Measurements from ENCODE around the gene GGTLC2.
"Not testable (repeated sequence)": the region's sequence is repeated elsewhere in the genome, so short reads cannot be mapped to it uniquely, and the experiment has no call there.

GGTLC2 gene

DNA sequence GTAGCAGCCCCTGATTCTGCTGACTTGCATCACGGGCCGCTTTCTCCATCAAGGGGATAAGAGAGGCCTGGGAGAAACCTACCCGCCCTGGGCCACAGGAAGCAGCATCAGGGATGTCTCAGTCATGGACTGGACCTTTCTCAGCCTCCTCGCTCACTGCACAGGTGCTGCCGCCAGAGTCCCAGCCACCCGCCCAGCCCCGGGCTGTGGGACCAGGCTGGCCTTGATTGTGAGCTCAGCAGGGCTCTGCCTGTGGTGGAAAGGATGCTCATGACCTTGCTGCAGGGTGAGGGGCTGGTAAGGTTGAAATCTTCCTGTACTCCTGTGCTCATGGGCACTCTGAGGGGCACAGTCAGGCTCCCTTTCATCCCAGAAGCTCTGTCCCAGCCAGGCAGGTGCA is 26.0 kb upstream of the GGTLC2 start:
- DNase-seq (ENCODE audit: low read depth): no peak
- H3K4me3 ChIP-seq (ENCODE audit: control insufficient read depth, low read depth, low read length): no peak overlapping the region
- TF ChIP-seq, protein P1, sequence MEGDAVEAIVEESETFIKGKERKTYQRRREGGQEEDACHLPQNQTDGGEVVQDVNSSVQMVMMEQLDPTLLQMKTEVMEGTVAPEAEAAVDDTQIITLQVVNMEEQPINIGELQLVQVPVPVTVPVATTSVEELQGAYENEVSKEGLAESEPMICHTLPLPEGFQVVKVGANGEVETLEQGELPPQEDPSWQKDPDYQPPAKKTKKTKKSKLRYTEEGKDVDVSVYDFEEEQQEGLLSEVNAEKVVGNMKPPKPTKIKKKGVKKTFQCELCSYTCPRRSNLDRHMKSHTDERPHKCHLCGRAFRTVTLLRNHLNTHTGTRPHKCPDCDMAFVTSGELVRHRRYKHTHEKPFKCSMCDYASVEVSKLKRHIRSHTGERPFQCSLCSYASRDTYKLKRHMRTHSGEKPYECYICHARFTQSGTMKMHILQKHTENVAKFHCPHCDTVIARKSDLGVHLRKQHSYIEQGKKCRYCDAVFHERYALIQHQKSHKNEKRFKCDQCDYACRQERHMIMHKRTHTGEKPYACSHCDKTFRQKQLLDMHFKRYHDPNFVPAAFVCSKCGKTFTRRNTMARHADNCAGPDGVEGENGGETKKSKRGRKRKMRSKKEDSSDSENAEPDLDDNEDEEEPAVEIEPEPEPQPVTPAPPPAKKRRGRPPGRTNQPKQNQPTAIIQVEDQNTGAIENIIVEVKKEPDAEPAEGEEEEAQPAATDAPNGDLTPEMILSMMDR (IDR thresholded peaks at IDR 0.05; ENCODE audit: control insufficient read depth, insufficient read depth, low read depth, low read length, missing control alignments): no peak

- TF ChIP-seq, protein P1 (IDR thresholded peaks at IDR 0.05; ENCODE audit: control insufficient read depth, insufficient read depth, low read depth, low read length, missing control alignments): no peak
- no peak for DNase-seq (ENCODE audit: low read depth)
- H3K4me3 ChIP-seq (ENCODE audit: control insufficient read depth, low read depth, low read length): no peak overlapping the region
These were observed 25.5 kb upstream of the GGTLC2 start for GRCh38 chr22:22618923-22619322.

GRCh38 chr22:22619765-22620414 is 24.5 kb upstream of the GGTLC2 start:
- TF ChIP-seq, protein P1 (IDR thresholded peaks at IDR 0.05; ENCODE audit: control insufficient read depth, insufficient read depth, low read depth, low read length, missing control alignments): no peak

GRCh38 chr22:22628546-22629495 is 15.6 kb upstream of the GGTLC2 start:
- not testable (repeated sequence) for DNase-seq (ENCODE audit: low read depth); H3K4me3 ChIP-seq (ENCODE audit: control insufficient read depth, low read depth, low read length)

More at GRCh38 chr22:22619765-22620414, 24.5 kb upstream of the GGTLC2 start:
- no peak for DNase-seq (ENCODE audit: low read depth)
- H3K4me3 ChIP-seq (ENCODE audit: control insufficient read depth, low read depth, low read length): no peak overlapping the region

- not testable (repeated sequence) for H3K4me3 ChIP-seq (ENCODE audit: control insufficient read depth, low read depth, low read length); DNase-seq (ENCODE audit: low read depth)
These were observed 13.2 kb upstream of the GGTLC2 start for GRCh38 chr22:22631223-22631652.

DNA sequence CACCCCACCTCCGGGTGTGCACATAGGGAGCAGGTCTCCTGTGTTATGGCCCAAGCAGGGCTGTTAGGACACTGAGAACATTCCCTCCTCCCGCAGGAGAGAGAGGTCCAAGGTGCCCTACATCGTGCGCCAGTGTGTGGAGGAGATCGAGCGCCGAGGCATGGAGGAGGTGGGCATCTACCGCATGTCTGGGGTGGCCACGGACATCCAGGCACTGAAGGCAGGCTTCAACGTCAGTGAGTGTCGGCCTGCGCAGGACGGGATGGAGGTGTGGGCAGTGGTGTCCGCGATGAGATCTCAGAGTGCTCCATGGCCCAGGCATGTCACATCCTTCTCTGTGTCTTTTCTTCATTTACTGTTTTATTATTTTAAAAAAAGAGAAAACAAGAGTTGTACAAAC is 12.2 kb upstream of the GGTLC2 start:
- DNase-seq (ENCODE audit: low read depth); H3K4me3 ChIP-seq (ENCODE audit: control insufficient read depth, low read depth, low read length): not testable (repeated sequence)

DNA sequence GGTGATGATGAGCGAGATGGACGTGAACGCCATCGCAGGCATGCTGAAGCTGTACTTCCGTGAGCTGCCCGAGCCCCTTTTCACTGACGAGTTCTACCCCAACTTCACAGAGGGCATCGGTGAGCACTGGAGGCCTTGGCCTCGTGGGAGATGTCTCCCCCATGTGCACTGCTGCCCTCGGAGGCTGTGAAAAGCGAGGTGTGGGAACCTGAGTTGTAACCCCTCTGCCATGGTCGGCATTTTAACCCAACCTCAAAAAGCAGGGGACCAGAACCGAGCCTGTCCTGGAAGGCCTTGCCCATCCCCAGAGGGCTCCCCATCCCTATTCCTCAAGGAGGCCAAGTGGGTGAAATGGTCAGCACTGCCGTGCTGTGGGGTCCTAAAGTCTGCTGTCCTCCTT is 10.9 kb upstream of the GGTLC2 start:
- not testable (repeated sequence) for H3K4me3 ChIP-seq (ENCODE audit: control insufficient read depth, low read depth, low read length); DNase-seq (ENCODE audit: low read depth)

GRCh38 chr22:22636260-22636659 is 8.2 kb upstream of the GGTLC2 start:
- not testable (repeated sequence) for H3K4me3 ChIP-seq (ENCODE audit: control insufficient read depth, low read depth, low read length); DNase-seq (ENCODE audit: low read depth)

- not testable (repeated sequence) for DNase-seq (ENCODE audit: low read depth); H3K4me3 ChIP-seq (ENCODE audit: control insufficient read depth, low read depth, low read length)
These were observed 6.1 kb upstream of the GGTLC2 start for GRCh38 chr22:22638313-22638712.

DNA sequence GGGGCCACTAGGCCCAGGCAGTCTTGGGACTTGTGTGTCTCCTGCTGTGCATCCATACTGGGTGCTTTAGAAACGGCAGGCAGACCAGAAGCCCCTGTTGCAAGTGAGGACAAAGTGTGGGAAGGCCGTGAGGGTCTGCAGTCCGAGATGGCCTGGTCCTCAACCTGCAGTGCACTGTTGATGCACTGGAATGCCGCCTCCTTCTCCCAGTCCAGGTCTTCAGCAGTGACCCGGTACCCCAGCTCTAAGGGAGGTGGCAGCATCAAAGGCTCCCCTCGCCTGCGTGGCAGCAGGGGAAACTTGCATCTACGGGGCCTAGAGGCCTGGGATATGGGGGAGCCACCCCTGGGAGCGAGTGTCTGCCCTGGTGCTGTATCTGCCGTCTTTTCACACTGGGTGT is 2.2 kb upstream of the GGTLC2 start:
- not testable (repeated sequence) for DNase-seq (ENCODE audit: low read depth); H3K4me3 ChIP-seq (ENCODE audit: control insufficient read depth, low read depth, low read length)

GRCh38 chr22:22645969-22646368 is 1.6 kb downstream of the GGTLC2 start:
- not testable (repeated sequence) for H3K4me3 ChIP-seq (ENCODE audit: control insufficient read depth, low read depth, low read length); DNase-seq (ENCODE audit: low read depth)

DNA sequence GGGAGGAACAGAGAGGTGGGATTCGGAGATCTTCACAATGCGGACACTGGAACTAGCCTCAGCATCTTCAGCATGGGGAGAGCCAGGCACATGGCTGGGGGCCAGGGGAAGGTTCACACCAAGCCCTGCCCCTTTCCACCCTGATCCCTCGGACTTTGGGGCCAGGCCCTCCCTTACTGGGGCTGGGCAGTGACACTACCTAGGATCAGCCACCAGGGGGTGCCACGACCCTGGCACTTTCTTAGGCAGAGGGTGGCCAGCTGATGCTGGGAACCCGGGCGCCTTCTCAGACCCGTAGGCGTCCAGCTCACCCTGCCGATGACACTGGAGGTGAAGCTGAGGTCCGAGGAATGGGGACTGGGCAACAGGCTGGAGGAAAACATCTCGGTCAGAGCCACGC is 3.5 kb downstream of the GGTLC2 start:
- DNase-seq (ENCODE audit: low read depth); H3K4me3 ChIP-seq (ENCODE audit: control insufficient read depth, low read depth, low read length): not testable (repeated sequence)

DNA sequence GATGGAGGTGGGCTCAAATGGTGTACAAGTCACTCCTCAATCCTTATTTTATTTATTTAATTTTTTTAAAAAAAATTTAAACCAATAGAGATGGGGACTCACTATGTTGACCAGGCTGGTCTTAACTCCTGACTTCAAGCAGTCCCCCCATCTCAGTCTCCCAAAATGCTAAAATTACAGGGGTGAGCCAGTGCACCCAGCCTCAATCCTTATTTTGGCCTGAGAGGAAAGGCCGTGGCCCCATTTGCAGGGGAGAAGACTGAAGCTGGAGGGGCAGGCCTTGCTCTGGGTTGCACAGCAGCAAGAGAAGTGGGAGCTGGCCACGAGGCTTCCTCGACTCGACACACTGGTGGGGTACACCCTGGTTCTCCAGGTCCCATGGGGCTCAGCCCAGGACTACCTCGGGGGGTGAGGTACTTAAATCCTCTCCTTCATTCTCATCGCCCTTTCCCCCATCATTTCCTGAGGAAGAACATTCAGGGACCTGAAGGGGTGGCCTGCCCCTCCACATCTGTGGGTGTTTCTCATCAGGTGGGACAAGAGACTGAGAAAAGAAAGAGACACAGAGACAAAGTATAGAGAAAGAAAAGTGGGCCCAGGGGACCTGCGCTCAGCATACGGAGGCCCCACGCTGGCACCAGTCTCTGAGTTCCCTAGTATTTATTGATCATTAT is 4.6 kb downstream of the GGTLC2 start:
- not testable (repeated sequence) for H3K4me3 ChIP-seq (ENCODE audit: control insufficient read depth, low read depth, low read length); DNase-seq (ENCODE audit: low read depth)

- H3K4me3 ChIP-seq (ENCODE audit: control insufficient read depth, low read depth, low read length); DNase-seq (ENCODE audit: low read depth): not testable (repeated sequence)
These were observed 5.3 kb downstream of the GGTLC2 start for GRCh38 chr22:22649761-22650160.
